Heart right ventricle (tissue), 16 donors: ENCODE results near the gene CERS6. TPM values are rescaled to one million over a fixed set of nuclear protein-coding genes. Genes with fewer than 3 reads are reported as not detected.
A peak's percentile ranks its signal among the peaks of the same experiment; 100 is the strongest.

Source experiments
- ATAC-seq, 8 donors: fragments of 200-7000 bp; cut with Tn5 transposase; one replicate each; pipeline ENCODE4 v1.9.1; 2020; ENCODE audit warnings: mild to moderate bottlenecking in 8 of 8, moderate library complexity in 8 of 8, moderate number of reproducible peaks in 1 of 8
- DNase-seq, 2 donors: peaks; one replicate each; pipeline ENCODE4 v3.0.0-alpha.2; 2020
- H3K27ac ChIP-seq, 10 donors: fragments of 200-600 bp; sonication (generic) in 2 of 10; one replicate each; pipeline versions ENCODE4 v1.5.0 to v1.8.0; 2020 to 2022; ENCODE audit warnings: mild to moderate bottlenecking in 3 of 10
- H3K27me3 ChIP-seq, 7 donors: fragments of 200-600 bp; one replicate each; pipeline ENCODE4 v1.8.0; 2021 to 2022; ENCODE audit warnings: mild to moderate bottlenecking in 2 of 7
- H3K36me3 ChIP-seq, 9 donors: fragments of 200-600 bp; sonication (generic) in 1 of 9; one replicate each; pipeline versions ENCODE4 v1.5.0 to v1.8.0; 2020 to 2022; ENCODE audit warnings: mild to moderate bottlenecking in 2 of 9
- H3K4me1 ChIP-seq, 9 donors: fragments of 200-600 bp; sonication (generic) in 1 of 9; one replicate each; pipeline versions ENCODE4 v1.5.0 to v1.8.0; 2020 to 2022; ENCODE audit warnings: mild to moderate bottlenecking in 4 of 9
- H3K4me3 ChIP-seq, 10 donors: fragments of 200-600 bp; sonication (generic) in 2 of 10; one replicate each; pipeline versions ENCODE4 v1.5.0 to v1.8.0; 2020 to 2022; ENCODE audit warnings: mild to moderate bottlenecking in 7 of 10, moderate library complexity in 2 of 10
- H3K9me3 ChIP-seq, 11 donors: fragments of 200-600 bp in 10 of 11; sonication (generic) in 2 of 11; one replicate each; pipeline versions ENCODE4 v1.5.0 to v1.8.0; 2013 to 2022; ENCODE audit warnings: mild to moderate bottlenecking in 2 of 11, control low read depth in 1 of 11, moderate library complexity in 1 of 11
- WGBS, 2 donors: extraction: QIAGEN DNeasy Blood & Tissue Kit; methylation state at CpG; one replicate each; pipeline ENCODE4 v1.1.7; 2013; ENCODE audit warnings: inconsistent platforms in 1 of 2; 5-methylcytosine and 5-hydroxymethylcytosine counted together
- intact Hi-C, 10 donors: fragments of 100-400 bp; cut with DNase I; formaldehyde crosslinking; loops; one replicate each; pipeline versions ENCODE4 v1.11.1 to v1.14.2; 2022
- polyA plus RNA-seq, 2 donors: library from polyadenylated mRNA; stranded (reverse); fragments of 200-250 nt; gene quantifications; one replicate each; pipeline ENCODE4 v1.2.3, GENCODE V29; 2013
- total RNA-seq, 10 donors: library from RNA; stranded (reverse); fragmentation: NEBNext Ultra II Directional in 3 of 10; extraction: Animal tissue kit (Norgen Biotek cat#: 25700) in 3 of 10; gene quantifications; one replicate each; pipeline versions ENCODE4 v1.2.1 to v1.2.4, GENCODE V29; 2021 to 2023
- TF ChIP-seq, protein P1 (sequence below), 9 donors: fragments of 200-600 bp; sonication (generic) in 2 of 9; IDR thresholded peaks; one replicate each; pipeline versions ENCODE4 v1.5.0 to v1.8.0; 2021 to 2022; ENCODE audit warnings: antibody characterized with exemption in 9 of 9, mild to moderate bottlenecking in 5 of 9, moderate library complexity in 1 of 9
- donor health status: Arrhythmogenic right ventricular cardiomyopathy.
- donor health status: ischemic (EF 13 %, LVEDD 7.1; RV severe dilation, severe dysfunction).
- donor health status: healthy with polysubstance abuse.
- donor health status: DM: no; HTN: yes; CAD: no.
- donor health status: DM: no; HTN: no; CAD: no.
- donor health status: ischemic (EF 25% LVEDD 6.9; RV normal size, moderate dysfunction).
- donor health status: ischemic (EF 25% LVEDD 5.7; RV mildly dilated, moderate dysfunction).
- donor health status: healthy.
- donor health status: DM: yes; HTN: yes; CAD: no.
- donor health status: Ischemic cardiomyopathy.
- donor health status: ischemic (EF 35%, LVEDD 5.7; RV mildly dilated, moderate dysfunction).
- donor health status: nonischemic (EF 11% LVEDD 7.7; RV severe dilation, severe dysfunction).
- donor health status: DM: yes; HTN: yes; CAD: no.
- donor health status: PGD.
- donor health status: ischemic (EF 29% LVEDD 5.4; RV normal size, mild dysfunction).
- donor health status: nonischemic (EF 23%, LVEDD 6.1; RV moderate dilation, normal function).

CERS6 gene
- total and polyA plus RNA-seq, 12 donors = 20.5 to 76.3 (median 56.1) TPM

DNA sequence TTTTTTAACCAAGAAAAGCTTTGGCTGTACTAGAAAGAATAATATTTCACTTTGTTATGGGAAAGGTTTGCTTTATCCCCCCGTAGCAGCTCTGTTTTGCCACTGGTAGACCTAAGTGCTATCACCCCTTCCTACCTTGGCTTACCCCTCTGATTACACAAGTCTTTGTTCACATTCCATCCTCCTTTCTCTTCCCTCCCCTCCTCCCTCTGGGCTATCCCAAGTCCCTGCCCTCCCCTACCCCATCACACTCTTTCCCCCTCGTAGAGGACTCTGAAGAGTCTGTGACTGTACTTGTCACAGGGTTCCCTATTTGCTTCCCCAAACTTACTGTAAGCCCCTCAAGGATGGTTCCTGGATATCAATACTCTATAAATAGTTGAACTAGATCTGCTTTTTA lies 193.5 kb downstream of the CERS6 start:
- DNase-seq (no peak), ATAC-seq (peak in 5 of 8 donors; percentile 36 to 58 (median 46))
- no peaks in the 10 kb centered on the region for H3K36me3 ChIP-seq
- H3K4me3 ChIP-seq = no peak overlapping the region
- H3K27ac ChIP-seq = peak overlapping the region in 6 of 10 donors; percentile 12 to 44 (median 30)
- WGBS, 2 donors = 45 to 60% methylated on average over 2 of the region's 2 CpGs
- H3K9me3 ChIP-seq = peaks cover 0 to 16% (median 0%) of the 10 kb centered on the region in 11 donors
- no peaks in the 10 kb centered on the region for H3K27me3 ChIP-seq
- TF ChIP-seq, protein P1, sequence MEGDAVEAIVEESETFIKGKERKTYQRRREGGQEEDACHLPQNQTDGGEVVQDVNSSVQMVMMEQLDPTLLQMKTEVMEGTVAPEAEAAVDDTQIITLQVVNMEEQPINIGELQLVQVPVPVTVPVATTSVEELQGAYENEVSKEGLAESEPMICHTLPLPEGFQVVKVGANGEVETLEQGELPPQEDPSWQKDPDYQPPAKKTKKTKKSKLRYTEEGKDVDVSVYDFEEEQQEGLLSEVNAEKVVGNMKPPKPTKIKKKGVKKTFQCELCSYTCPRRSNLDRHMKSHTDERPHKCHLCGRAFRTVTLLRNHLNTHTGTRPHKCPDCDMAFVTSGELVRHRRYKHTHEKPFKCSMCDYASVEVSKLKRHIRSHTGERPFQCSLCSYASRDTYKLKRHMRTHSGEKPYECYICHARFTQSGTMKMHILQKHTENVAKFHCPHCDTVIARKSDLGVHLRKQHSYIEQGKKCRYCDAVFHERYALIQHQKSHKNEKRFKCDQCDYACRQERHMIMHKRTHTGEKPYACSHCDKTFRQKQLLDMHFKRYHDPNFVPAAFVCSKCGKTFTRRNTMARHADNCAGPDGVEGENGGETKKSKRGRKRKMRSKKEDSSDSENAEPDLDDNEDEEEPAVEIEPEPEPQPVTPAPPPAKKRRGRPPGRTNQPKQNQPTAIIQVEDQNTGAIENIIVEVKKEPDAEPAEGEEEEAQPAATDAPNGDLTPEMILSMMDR (IDR thresholded peaks at IDR 0.05) = no peak
- intact Hi-C loops = no loop called here
- H3K4me1 ChIP-seq = peaks cover 4 to 42% (median 25%) of the 10 kb centered on the region in 9 donors

DNA sequence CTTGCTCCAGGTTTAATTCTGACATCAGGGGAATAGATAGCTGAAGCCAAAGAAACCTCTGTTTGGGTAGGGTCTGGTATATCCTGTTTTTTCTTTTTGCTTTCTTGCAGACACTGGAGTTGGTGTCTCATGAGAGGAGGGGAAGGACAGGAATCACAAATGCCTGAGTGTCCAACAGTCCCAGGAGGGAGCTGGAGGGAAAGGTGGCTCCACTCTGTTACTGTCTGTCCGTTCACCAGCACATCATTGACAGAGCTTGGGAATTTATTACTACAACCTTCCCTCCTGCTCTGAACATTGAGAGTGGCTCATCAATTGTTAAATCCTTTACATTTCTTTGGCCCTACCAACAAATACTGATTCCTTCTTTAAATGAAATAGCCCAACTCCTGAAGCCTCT lies 194.1 kb downstream of the CERS6 start:
- intact Hi-C loops = no loop called here
- peaks cover 4 to 41% (median 23%) of the 10 kb centered on the region in 9 donors for H3K4me1 ChIP-seq
- H3K9me3 ChIP-seq = peaks cover 0 to 16% (median 0%) of the 10 kb centered on the region in 11 donors
- no peak overlapping the region for H3K4me3 ChIP-seq
- H3K36me3 ChIP-seq = no peaks in the 10 kb centered on the region
- ATAC-seq (peak in 2 of 8 donors; percentile 34 to 41), DNase-seq (no peak)
- peak overlapping the region in 5 of 10 donors; percentile 12 to 44 (median 26) for H3K27ac ChIP-seq
- TF ChIP-seq, protein P1 (IDR thresholded peaks at IDR 0.05) = no peak
- WGBS, 2 donors = 63% methylated on average over 1 of the region's 1 CpG
- H3K27me3 ChIP-seq = no peaks in the 10 kb centered on the region

GRCh38 chr2:168650781-168651180 lies 194.7 kb downstream of the CERS6 start:
- H3K27ac ChIP-seq = peak overlapping the region in 1 of 10 donors; percentile 26
- no peak overlapping the region for H3K4me3 ChIP-seq
- ATAC-seq (no peak), DNase-seq (no peak)
- no peaks in the 10 kb centered on the region for H3K36me3 ChIP-seq
- no peaks in the 10 kb centered on the region for H3K27me3 ChIP-seq
- peaks cover 0 to 12% (median 0%) of the 10 kb centered on the region in 11 donors for H3K9me3 ChIP-seq
- TF ChIP-seq, protein P1 (IDR thresholded peaks at IDR 0.05) = no peak
- intact Hi-C loops = no loop called here
- H3K4me1 ChIP-seq = peaks cover 4 to 41% (median 23%) of the 10 kb centered on the region in 9 donors

GRCh38 chr2:168652997-168653921 lies 197.2 kb downstream of the CERS6 start:
- intact Hi-C loops = no loop called here
- Histone ChIP-seq H3K27me3 (no peaks in the 10 kb centered on the region), H3K4me1 (peaks cover 4 to 40% (median 23%) of the 10 kb centered on the region in 9 donors), H3K9me3 (no peaks in the 10 kb centered on the region), H3K27ac (no peak overlapping the region), H3K36me3 (no peaks in the 10 kb centered on the region), H3K4me3 (no peak overlapping the region)
- TF ChIP-seq, protein P1 (IDR thresholded peaks at IDR 0.05) = no peak
- no peak for ATAC-seq
- 68 to 69% methylated on average over 3 of the region's 3 CpGs for WGBS, 2 donors
- DNase-seq = no peak
